Fibroblast of peridontal ligament (primary cell): ENCODE results near the gene CYP19A1.
"Not testable (repeated sequence)": the region's sequence is repeated elsewhere in the genome, so short reads cannot be mapped to it uniquely, and the experiment has no call there.

Experiments used
- DNase-seq: peaks from one replicate; pipeline ENCODE4 v3.0.0-alpha.2; 2010; ENCODE audit errors: extremely low read depth

CYP19A1 gene

GRCh38 chr15:51212909-51213308 lies 125.5 kb downstream of the CYP19A1 start:
- no peak for DNase-seq

- DNase-seq, result no peak
These were observed 126.2 kb downstream of the CYP19A1 start for GRCh38 chr15:51212239-51212638.

GRCh38 chr15:51205050-51205975 lies 133.1 kb downstream of the CYP19A1 start:
- no peak for DNase-seq

- peak; percentile 97 for DNase-seq
These were observed 134.6 kb downstream of the CYP19A1 start for GRCh38 chr15:51203797-51204196.

- DNase-seq, result no peak
These were observed 135.6 kb downstream of the CYP19A1 start for GRCh38 chr15:51202783-51203182.

GRCh38 chr15:51201581-51201980 lies 136.8 kb downstream of the CYP19A1 start:
- DNase-seq, result no peak

GRCh38 chr15:51200792-51201191 lies 137.6 kb downstream of the CYP19A1 start:
- DNase-seq, result peak; percentile 47

- DNase-seq, result no peak
These were observed 138.9 kb downstream of the CYP19A1 start for GRCh38 chr15:51199541-51199940.

- peak; percentile 46 for DNase-seq
These were observed 139.6 kb downstream of the CYP19A1 start for GRCh38 chr15:51198701-51199232.

GRCh38 chr15:51195459-51195858 lies 142.9 kb downstream of the CYP19A1 start:
- no peak for DNase-seq

- no peak for DNase-seq
These were observed 144.4 kb downstream of the CYP19A1 start for GRCh38 chr15:51193979-51194378.

GRCh38 chr15:51193526-51193925 lies 144.9 kb downstream of the CYP19A1 start:
- DNase-seq, result peak; percentile 45

GRCh38 chr15:51192521-51193280 lies 145.7 kb downstream of the CYP19A1 start:
- peak; percentile 87 for DNase-seq

- DNase-seq, result no peak
These were observed 146.6 kb downstream of the CYP19A1 start for GRCh38 chr15:51191766-51192165.

GRCh38 chr15:51191072-51191670 lies 147.2 kb downstream of the CYP19A1 start:
- no peak for DNase-seq

GRCh38 chr15:51190424-51191068 lies 147.8 kb downstream of the CYP19A1 start:
- DNase-seq, result no peak

- DNase-seq, result no peak
These were observed 148.6 kb downstream of the CYP19A1 start for GRCh38 chr15:51189669-51190385.

GRCh38 chr15:51188791-51189190 lies 149.6 kb downstream of the CYP19A1 start:
- DNase-seq, result not testable (repeated sequence)

- DNase-seq, result no peak
These were observed 151.5 kb downstream of the CYP19A1 start for GRCh38 chr15:51186891-51187290.

GRCh38 chr15:51186181-51186705 lies 152.2 kb downstream of the CYP19A1 start:
- no peak for DNase-seq
